Upper lobe of right lung (tissue), 1 donor: ENCODE measurements around the gene CNPPD1. TPM values are rescaled to one million over a fixed set of nuclear protein-coding genes. Genes with fewer than 3 reads are reported as not detected.

ENCODE experiments used
- ATAC-seq: fragments of 200-7000 bp; cut with Tn5 transposase; one replicate; pipeline ENCODE4 v1.9.1; 2020; ENCODE audit warnings: mild to moderate bottlenecking, moderate library complexity
- DNase-seq: peaks from one replicate; pipeline ENCODE4 v3.0.0-alpha.2; 2020
- H3K27ac ChIP-seq: fragments of 200-600 bp; one replicate; pipeline ENCODE4 v1.8.0; 2022
- H3K27me3 ChIP-seq: fragments of 200-600 bp; one replicate; pipeline ENCODE4 v1.8.0; 2022; ENCODE audit warnings: mild to moderate bottlenecking
- H3K36me3 ChIP-seq: fragments of 200-600 bp; one replicate; pipeline ENCODE4 v1.8.0; 2022
- H3K4me1 ChIP-seq: fragments of 200-600 bp; one replicate; pipeline ENCODE4 v1.8.0; 2022
- H3K4me3 ChIP-seq: fragments of 200-600 bp; one replicate; pipeline ENCODE4 v1.8.0; 2022; ENCODE audit warnings: mild to moderate bottlenecking
- H3K9me3 ChIP-seq: fragments of 200-600 bp; one replicate; pipeline ENCODE4 v1.8.0; 2022
- intact Hi-C: fragments of 100-400 bp; cut with DNase I; formaldehyde crosslinking; loops from one replicate; pipeline ENCODE4 v1.11.0; 2022
- total RNA-seq: library from RNA; stranded (reverse); fragmentation: NEBNext Ultra II Directional; extraction: Animal tissue kit (Norgen Biotek cat#: 25700); gene quantifications from one replicate; pipeline ENCODE4 v1.2.1, GENCODE V29; 2021
- TF ChIP-seq, protein P1 (sequence below): fragments of 200-600 bp; IDR thresholded peaks from one replicate; pipeline ENCODE4 v1.8.0; 2022; ENCODE audit warnings: antibody characterized with exemption
- donor health status: DM: no; HTN: yes; CAD: no; lungs with severe emphysema.

CNPPD1 gene
- total RNA-seq, 1 donor from 2014 or later: 64.0 TPM

DNA sequence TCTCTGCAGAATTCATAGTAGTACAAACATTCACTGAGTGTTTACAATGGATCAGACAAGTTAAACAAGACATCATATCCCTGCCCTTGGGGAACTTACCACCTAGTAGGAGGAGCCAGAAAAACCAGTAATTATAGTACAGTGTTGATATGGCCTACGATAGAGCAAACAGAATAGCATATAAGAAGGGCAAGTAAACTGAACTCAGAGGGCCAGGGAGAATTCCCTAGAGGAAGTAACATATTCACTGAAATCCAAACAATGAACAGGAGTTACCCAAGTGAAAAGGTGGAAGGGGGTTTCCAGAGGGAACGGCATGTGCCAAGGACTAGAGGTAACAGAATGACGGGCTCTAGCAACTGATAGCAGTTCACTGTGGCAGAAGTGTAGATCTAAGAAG lies 50.2 kb downstream of the CNPPD1 start:
- Histone ChIP-seq H3K27ac (no peak overlapping the region), H3K27me3 (no peaks in the 10 kb centered on the region), H3K36me3 (no peaks in the 10 kb centered on the region), H3K4me1 (peaks cover 35% of the 10 kb centered on the region), H3K4me3 (no peak overlapping the region), H3K9me3 (no peaks in the 10 kb centered on the region)
- ATAC-seq (no peak), DNase-seq (no peak)
- intact Hi-C loops: loop anchor here (10.0 kb wide), 1 partner anchor 52 kb away; no protein-coding TSS in a partner anchor
- TF ChIP-seq, protein P1, sequence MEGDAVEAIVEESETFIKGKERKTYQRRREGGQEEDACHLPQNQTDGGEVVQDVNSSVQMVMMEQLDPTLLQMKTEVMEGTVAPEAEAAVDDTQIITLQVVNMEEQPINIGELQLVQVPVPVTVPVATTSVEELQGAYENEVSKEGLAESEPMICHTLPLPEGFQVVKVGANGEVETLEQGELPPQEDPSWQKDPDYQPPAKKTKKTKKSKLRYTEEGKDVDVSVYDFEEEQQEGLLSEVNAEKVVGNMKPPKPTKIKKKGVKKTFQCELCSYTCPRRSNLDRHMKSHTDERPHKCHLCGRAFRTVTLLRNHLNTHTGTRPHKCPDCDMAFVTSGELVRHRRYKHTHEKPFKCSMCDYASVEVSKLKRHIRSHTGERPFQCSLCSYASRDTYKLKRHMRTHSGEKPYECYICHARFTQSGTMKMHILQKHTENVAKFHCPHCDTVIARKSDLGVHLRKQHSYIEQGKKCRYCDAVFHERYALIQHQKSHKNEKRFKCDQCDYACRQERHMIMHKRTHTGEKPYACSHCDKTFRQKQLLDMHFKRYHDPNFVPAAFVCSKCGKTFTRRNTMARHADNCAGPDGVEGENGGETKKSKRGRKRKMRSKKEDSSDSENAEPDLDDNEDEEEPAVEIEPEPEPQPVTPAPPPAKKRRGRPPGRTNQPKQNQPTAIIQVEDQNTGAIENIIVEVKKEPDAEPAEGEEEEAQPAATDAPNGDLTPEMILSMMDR: no peak

DNA sequence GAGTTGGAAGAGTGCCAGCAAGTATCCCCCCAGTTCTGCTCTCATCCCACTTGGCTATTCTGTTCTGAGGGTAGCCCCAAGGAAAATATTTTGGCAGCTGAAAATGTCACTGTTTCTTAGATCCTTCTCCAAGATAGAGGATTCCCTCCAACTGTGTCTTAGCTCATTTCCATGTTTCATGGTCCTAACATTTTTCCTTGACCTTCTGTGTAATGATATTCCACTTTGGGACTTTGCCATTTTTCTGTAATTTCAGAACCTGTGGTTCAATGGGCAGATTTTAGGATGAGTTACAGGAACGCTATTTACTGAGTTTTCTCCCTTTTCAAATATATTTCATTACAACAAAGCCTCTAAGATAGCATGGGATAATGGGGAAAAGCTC lies 50.8 kb downstream of the CNPPD1 start:
- Histone ChIP-seq H3K4me1 (peaks cover 35% of the 10 kb centered on the region), H3K36me3 (no peaks in the 10 kb centered on the region), H3K27ac (no peak overlapping the region), H3K9me3 (no peaks in the 10 kb centered on the region), H3K4me3 (no peak overlapping the region), H3K27me3 (no peaks in the 10 kb centered on the region)
- DNase-seq (no peak), ATAC-seq (no peak)
- TF ChIP-seq, protein P1: no peak
- intact Hi-C loops: loop anchor here (10.0 kb wide), 1 partner anchor 51 kb away; no protein-coding TSS in a partner anchor

DNA sequence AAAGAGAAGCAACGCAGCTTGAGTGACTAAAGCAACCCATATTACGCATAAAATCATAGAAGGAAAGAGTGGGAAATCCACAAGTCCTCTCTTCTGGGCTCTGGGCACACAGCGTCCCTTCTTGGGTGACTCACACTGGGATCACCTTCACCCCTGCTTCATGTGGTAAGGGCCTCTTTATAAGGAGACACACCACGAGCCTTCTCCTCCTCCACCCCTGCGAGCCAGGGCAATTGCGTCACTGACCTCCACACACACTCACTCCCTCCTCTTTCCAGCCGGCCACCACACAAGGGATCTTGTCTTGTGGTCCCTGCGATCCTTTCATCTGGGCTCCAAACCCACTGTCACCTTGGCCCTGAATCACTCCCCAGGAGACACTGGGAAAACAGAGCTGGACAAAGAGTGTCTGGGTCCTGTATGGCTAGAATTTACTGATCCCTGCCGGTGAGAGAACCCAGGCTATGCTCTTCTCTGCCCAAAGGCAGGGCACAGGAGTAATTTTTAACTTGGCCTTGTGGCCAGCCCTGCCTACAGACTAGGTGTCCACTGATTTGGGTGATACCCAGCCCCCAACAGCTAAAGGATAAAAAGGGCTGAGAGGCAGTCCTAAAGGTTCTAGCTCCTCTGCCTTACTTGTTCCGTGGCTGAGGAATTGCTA lies 51.4 kb downstream of the CNPPD1 start:
- Histone ChIP-seq H3K36me3 (no peaks in the 10 kb centered on the region), H3K27me3 (no peaks in the 10 kb centered on the region), H3K27ac (no peak overlapping the region), H3K9me3 (no peaks in the 10 kb centered on the region), H3K4me1 (peaks cover 35% of the 10 kb centered on the region), H3K4me3 (no peak overlapping the region)
- TF ChIP-seq, protein P1: no peak
- DNase-seq: peak; percentile 86
- intact Hi-C loops: loop anchor here (10.0 kb wide), 1 partner anchor 51 kb away; no protein-coding TSS in a partner anchor
- ATAC-seq: peak; percentile 89

DNA sequence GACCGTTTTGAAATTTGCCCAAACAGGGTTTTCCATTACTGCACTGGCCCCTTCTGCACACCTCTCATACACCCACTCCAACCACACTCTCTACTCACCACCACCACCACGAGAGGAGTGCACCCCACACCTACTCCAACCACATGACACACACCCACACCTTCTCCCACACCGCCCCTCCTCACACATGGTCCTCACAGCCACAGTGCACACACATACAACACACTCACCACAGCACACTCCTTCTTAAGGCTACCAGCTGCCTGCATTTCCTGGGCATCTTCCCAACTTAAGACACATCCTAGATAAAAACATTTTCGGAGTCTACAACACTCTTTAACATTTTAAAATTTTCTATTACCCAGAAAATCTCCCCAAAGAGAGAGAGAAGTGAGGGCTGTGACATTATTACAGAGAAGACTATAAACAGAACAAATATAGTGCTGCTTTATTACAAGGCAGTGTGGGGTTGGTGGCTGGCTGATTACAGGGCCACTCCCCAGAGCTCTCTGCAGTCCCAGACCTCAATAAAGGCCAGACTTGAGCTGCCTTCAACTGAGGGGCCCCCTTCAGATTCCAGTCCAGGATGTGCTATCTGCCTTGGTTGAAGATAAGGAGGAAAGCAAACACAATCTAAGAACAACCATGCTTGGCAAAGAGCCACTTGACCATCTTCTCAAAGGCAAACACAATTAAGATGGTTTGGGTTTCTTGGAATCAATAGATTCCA lies 52.2 kb downstream of the CNPPD1 start:
- DNase-seq (no peak), ATAC-seq (peak; percentile 30)
- peaks cover 35% of the 10 kb centered on the region for H3K4me1 ChIP-seq
- no peak overlapping the region for H3K4me3 ChIP-seq
- no peaks in the 10 kb centered on the region for H3K9me3 ChIP-seq
- intact Hi-C loops: loop anchor here (10.0 kb wide), 1 partner anchor 50 kb away; no protein-coding TSS in a partner anchor
- TF ChIP-seq, protein P1: no peak
- no peak overlapping the region for H3K27ac ChIP-seq
- no peaks in the 10 kb centered on the region for H3K27me3 ChIP-seq
- H3K36me3 ChIP-seq: no peaks in the 10 kb centered on the region

DNA sequence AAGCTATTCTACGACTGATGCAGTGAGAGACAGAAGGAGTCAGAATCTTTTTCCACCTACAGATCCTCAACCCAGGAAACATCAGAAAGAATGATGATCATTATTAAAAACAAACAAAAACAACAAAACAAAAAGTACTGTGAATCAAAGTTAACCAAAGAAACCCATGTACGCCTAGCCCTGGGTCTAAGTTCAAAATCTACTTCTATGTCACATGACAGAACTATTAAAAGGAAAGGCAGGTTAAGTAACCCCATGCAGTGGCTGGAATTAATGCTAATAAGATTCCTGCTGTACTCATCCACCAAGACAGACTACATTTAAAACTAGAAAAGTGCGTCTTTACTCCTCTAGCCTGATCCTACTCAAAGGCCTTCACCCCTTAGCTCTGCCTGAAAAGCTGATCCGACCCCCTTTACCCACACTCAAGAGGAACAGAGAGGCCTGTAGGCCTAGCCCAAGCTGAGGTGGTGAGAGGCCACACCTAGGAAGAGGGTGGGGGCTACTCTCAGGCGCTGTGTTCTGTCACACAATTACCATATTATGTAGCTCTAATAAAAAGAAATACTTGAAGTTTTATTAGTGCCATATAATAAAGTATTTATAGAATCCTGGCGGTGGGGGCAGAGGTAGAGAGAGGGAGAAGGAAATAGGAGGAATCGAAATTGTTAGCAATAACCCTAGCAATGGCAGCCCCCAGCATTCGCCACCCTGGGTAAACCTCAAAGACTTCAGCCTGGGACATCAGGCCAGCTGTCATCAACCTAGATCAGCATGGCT lies 53.2 kb downstream of the CNPPD1 start:
- Histone ChIP-seq H3K9me3 (no peaks in the 10 kb centered on the region), H3K4me1 (peaks cover 38% of the 10 kb centered on the region), H3K27ac (no peak overlapping the region), H3K36me3 (no peaks in the 10 kb centered on the region), H3K27me3 (no peaks in the 10 kb centered on the region), H3K4me3 (no peak overlapping the region)
- intact Hi-C loops: loop anchor here (10.0 kb wide), 1 partner anchor 49 kb away; no protein-coding TSS in a partner anchor
- DNase-seq: no peak
- TF ChIP-seq, protein P1: no peak
- ATAC-seq: no peak
